Measurements from ENCODE around the gene ANKRD40CL. TPM values are rescaled to one million over a fixed set of nuclear protein-coding genes. Genes with fewer than 3 reads are reported as not detected.

ANKRD40CL gene
- polyA plus RNA-seq, 1 of the 3 experiments (the other 2 are of a cell fraction) = not detected

GRCh38 chr17:50719144-50719923, 48.0 kb downstream of the ANKRD40CL start, which contains the start of gene LUC7L3 (continued):
- TF ChIP-seq, protein P1, sequence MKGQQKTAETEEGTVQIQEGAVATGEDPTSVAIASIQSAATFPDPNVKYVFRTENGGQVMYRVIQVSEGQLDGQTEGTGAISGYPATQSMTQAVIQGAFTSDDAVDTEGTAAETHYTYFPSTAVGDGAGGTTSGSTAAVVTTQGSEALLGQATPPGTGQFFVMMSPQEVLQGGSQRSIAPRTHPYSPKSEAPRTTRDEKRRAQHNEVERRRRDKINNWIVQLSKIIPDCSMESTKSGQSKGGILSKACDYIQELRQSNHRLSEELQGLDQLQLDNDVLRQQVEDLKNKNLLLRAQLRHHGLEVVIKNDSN (IDR thresholded peaks at IDR 0.05; ENCODE audit: borderline replicate concordance, low read depth) = peak; percentile 45; the same call in 1 of the 2 replicates
- peak; percentile 98 for TF ChIP-seq POLR2AphosphoS5 (IDR thresholded peaks at IDR 0.05; ENCODE audit: low read depth, low read length)
- peak; percentile 88 for TF ChIP-seq ZBTB33 (IDR thresholded peaks at IDR 0.05; ENCODE audit: borderline replicate concordance, low read depth)
- TF ChIP-seq RXRA (IDR thresholded peaks at IDR 0.05; ENCODE audit: borderline replicate concordance, low read depth) = no peak
- TF ChIP-seq RFX5 (IDR thresholded peaks at IDR 0.05; ENCODE audit: low read length) = no peak; the same call in 1 of the 2 replicates
- peak; percentile 98 for TF ChIP-seq YY1 (IDR thresholded peaks at IDR 0.05; ENCODE audit: low read depth)
- peak in 1 of 2 experiments; percentile 15; a peak in 2 of 4 replicates for TF ChIP-seq EP300 (IDR thresholded peaks at IDR 0.05; ENCODE audit: borderline replicate concordance in 1 of 2, low read depth in 1 of 2, low read length in 1 of 2)
- peak; percentile 58 for TF ChIP-seq TEAD4 (IDR thresholded peaks at IDR 0.05; ENCODE audit: borderline replicate concordance, insufficient read depth)
- no peak for TF ChIP-seq RCOR1 (IDR thresholded peaks at IDR 0.05; ENCODE audit: low read length)
- TF ChIP-seq CHD2 (IDR thresholded peaks at IDR 0.05; ENCODE audit: low read length, partially characterized antibody) = peak; percentile 94
- TF ChIP-seq IRF3 (IDR thresholded peaks at IDR 0.05; ENCODE audit: low read depth, low read length) = no peak
- peak; percentile 98 for TF ChIP-seq MAX (IDR thresholded peaks at IDR 0.05; ENCODE audit: low read depth)
- no peak for TF ChIP-seq REST (IDR thresholded peaks at IDR 0.05; ENCODE audit: low read depth, low read length)
- no peak for TF ChIP-seq FOXJ3 (CRISPR knock-in tag; IDR thresholded peaks at IDR 0.05)
- TF ChIP-seq, protein P2, sequence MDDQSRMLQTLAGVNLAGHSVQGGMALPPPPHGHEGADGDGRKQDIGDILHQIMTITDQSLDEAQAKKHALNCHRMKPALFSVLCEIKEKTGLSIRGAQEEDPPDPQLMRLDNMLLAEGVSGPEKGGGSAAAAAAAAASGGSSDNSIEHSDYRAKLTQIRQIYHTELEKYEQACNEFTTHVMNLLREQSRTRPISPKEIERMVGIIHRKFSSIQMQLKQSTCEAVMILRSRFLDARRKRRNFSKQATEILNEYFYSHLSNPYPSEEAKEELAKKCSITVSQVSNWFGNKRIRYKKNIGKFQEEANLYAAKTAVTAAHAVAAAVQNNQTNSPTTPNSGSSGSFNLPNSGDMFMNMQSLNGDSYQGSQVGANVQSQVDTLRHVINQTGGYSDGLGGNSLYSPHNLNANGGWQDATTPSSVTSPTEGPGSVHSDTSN (IDR thresholded peaks at IDR 0.05) = no peak; the same call in 1 of the 2 replicates
- peak; percentile 73 for TF ChIP-seq GABPA (IDR thresholded peaks at IDR 0.05; ENCODE audit: low read depth)
